ENCODE measurements around the gene SMG6. TPM values are rescaled to one million over a fixed set of nuclear protein-coding genes. Genes with fewer than 3 reads are reported as not detected.
A peak's percentile ranks its signal among the peaks of the same experiment; 100 is the strongest.
"Not testable (repeated sequence)": the region's sequence is repeated elsewhere in the genome, so short reads cannot be mapped to it uniquely, and the experiment has no call there.

The SMG6 gene
- total RNA-seq, 4 donors from 2014 or later = 13.3 to 74.9 (median 41.6) TPM

DNA sequence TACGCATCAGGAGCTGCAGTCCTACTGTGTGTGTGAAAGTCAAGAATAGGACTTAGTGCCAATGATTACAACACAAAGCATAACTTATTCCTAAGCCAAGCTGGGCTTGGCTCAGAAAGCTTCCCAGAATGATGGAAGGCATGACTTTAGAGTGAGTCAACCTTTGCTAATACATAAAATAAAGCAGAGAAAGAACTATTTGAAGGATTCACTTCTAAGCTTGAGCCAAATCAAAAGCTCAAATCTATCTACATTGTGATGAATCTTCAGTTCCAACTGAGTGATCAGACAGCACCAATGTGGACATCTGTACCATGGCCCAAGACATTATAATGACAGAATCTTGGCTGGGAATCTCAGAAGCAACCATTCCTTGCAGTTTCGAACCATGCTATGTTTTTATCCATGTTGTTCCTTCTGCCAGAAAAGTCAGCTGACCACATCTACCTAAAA is 41.4 kb downstream of the SMG6 start:
- no peak overlapping the region for H3K4me3 ChIP-seq
- H3K27ac ChIP-seq = peak overlapping the region; percentile 80 to 84
- intact Hi-C loops (cut with DNase I; ENCODE audit: low total_unique reads) = no loop called here
- no peaks in the 10 kb centered on the region for H3K9me3 ChIP-seq
- no peak for DNase-seq
- H3K36me3 ChIP-seq = no peaks in the 10 kb centered on the region
- H3K27me3 ChIP-seq = no peaks in the 10 kb centered on the region
- TF ChIP-seq, protein P1, sequence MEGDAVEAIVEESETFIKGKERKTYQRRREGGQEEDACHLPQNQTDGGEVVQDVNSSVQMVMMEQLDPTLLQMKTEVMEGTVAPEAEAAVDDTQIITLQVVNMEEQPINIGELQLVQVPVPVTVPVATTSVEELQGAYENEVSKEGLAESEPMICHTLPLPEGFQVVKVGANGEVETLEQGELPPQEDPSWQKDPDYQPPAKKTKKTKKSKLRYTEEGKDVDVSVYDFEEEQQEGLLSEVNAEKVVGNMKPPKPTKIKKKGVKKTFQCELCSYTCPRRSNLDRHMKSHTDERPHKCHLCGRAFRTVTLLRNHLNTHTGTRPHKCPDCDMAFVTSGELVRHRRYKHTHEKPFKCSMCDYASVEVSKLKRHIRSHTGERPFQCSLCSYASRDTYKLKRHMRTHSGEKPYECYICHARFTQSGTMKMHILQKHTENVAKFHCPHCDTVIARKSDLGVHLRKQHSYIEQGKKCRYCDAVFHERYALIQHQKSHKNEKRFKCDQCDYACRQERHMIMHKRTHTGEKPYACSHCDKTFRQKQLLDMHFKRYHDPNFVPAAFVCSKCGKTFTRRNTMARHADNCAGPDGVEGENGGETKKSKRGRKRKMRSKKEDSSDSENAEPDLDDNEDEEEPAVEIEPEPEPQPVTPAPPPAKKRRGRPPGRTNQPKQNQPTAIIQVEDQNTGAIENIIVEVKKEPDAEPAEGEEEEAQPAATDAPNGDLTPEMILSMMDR (IDR thresholded peaks at IDR 0.05) = no peak
- no peak for TF ChIP-seq POLR2A (IDR thresholded peaks at IDR 0.05)
- peaks cover 0 to 9% of the 10 kb centered on the region in 2 donors for H3K4me1 ChIP-seq

DNA sequence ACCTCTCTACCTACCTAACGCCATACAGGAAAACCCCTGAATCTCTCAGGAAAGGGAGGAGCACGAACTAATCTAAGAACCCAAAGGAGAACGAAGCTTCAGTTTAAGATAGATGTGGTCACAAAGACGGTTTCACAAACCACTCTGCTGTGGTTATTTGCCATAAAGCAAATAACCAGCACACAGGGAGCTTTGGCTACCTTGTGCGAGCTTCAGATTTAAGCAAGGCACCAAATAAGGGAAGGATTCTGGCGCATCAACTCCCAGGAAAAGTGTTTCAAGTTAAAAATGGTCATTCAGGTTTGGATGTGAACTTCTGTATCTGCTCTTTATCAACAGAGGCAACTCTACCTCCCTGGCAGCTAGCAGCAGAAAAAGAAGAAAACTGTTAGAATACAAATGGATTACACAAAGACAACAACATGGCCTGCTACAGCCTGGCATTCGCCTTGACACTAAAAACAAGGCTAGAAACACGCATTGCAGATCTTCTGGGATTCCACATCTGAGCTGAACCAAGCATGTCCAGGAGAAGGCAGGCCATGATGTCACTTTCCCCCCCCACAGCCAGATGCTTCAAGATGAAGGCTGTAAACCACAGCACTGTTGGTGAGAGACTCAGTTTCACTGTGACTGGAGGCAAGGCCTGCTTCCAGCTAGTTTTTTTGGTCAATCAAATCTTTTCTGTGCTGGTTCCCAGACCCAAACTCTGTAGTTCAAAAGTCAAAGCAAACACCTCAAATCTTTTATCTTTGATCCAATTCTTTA is 43.6 kb downstream of the SMG6 start:
- Histone ChIP-seq H3K4me3 (no peak overlapping the region), H3K4me1 (peaks cover 0 to 9% of the 10 kb centered on the region in 2 donors), H3K27me3 (no peaks in the 10 kb centered on the region), H3K9me3 (no peaks in the 10 kb centered on the region), H3K27ac (peak overlapping the region; percentile 64 to 86), H3K36me3 (no peaks in the 10 kb centered on the region)
- intact Hi-C loops (cut with DNase I; ENCODE audit: low total_unique reads) = no loop called here
- DNase-seq = peak; percentile 46 to 78
- TF ChIP-seq, protein P1 (IDR thresholded peaks at IDR 0.05) = no peak
- TF ChIP-seq POLR2A (IDR thresholded peaks at IDR 0.05) = no peak

DNA sequence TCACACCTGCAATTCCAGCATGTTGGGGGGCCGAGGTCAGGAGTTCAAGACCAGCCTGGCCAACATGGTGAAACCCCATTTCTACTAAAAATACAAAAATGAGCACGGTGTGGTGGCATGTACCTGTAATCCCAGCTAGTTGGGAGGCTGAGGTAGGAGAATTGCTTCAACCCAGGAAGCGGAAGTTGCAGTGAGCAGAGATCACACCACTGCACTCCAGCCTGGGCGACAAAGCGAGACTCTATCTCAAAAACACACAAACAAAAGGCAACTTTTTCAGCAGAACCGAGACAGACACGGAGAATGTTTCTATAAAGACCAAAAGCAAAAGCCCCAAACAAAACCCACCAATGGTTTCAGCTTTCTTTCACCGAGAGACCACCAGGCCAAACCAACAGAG is 44.8 kb downstream of the SMG6 start:
- intact Hi-C loops (cut with DNase I; ENCODE audit: low total_unique reads); H3K9me3 ChIP-seq; H3K36me3 ChIP-seq; H3K4me1 ChIP-seq; H3K27me3 ChIP-seq; DNase-seq; H3K4me3 ChIP-seq: not testable (repeated sequence)
- H3K27ac ChIP-seq = peak overlapping the region; percentile 64 to 86

DNA sequence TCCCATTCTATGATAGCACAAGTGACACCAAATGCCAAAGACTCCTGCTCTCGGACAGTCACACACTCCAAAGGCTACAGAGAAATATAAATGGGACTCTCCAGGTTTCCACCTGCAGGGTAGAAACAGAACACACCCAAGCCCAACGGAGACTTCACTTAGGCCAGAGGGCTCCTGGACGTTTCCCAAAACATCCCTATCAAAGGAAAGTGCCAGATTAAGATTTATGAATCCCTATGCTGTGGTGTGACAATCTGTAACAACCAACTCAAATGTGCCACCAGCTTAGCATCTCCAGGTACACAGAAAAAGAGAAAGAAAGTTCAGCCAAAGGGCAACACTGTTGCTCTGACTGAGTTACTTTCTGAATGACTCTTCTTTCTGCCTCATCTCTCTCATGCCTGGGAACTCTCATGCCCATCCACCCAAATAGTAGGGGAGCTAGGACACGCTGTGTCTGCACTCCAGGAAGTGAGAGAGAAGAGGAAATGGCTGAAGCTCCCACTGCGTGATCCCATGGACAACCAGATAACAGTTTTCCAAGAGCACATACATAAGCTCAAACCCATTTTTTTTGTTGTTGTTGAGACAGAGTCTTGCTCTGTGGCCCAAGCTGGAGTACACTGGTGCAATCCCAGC is 49.7 kb downstream of the SMG6 start:
- TF ChIP-seq, protein P1 (IDR thresholded peaks at IDR 0.05) = no peak
- TF ChIP-seq POLR2A (IDR thresholded peaks at IDR 0.05) = no peak
- H3K27ac ChIP-seq = no peak overlapping the region
- H3K9me3 ChIP-seq = no peaks in the 10 kb centered on the region
- no peaks in the 10 kb centered on the region for H3K36me3 ChIP-seq
- DNase-seq = no peak
- H3K4me1 ChIP-seq = no peaks in the 10 kb centered on the region
- no peaks in the 10 kb centered on the region for H3K27me3 ChIP-seq
- intact Hi-C loops (cut with DNase I; ENCODE audit: low total_unique reads) = no loop called here
- no peak overlapping the region for H3K4me3 ChIP-seq

DNA sequence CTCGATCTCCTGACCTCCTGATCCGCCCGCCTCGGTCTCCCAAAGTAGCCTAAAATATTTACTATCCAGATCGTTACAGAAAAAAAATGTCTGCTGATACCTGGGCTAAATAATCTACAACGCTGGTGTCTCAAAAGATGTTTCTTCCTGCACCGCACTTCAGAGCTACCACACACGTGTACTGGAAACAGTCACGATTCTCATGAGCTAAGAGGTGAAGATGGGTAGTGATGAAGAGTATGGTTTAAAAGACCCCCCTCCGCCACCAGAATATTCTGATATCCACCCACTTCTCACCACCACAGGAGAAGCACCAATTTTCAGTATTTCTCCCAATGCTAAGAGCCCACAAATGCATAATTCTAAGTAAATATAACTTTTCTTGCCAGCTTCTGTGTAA is 50.2 kb downstream of the SMG6 start:
- Histone ChIP-seq H3K27ac (no peak overlapping the region), H3K9me3 (no peaks in the 10 kb centered on the region), H3K27me3 (no peaks in the 10 kb centered on the region), H3K4me1 (no peaks in the 10 kb centered on the region), H3K36me3 (no peaks in the 10 kb centered on the region), H3K4me3 (no peak overlapping the region)
- intact Hi-C loops (cut with DNase I; ENCODE audit: low total_unique reads) = no loop called here
- TF ChIP-seq, protein P1 (IDR thresholded peaks at IDR 0.05) = no peak
- no peak for TF ChIP-seq POLR2A (IDR thresholded peaks at IDR 0.05)
- no peak for DNase-seq

Data from uterus (tissue), 4 donors.